ENCODE results near the gene TMEM14B. TPM values are rescaled to one million over a fixed set of nuclear protein-coding genes. Genes with fewer than 3 reads are reported as not detected.

TMEM14B gene
- total and polyA plus RNA-seq, 11 donors: 77.9 to 119 (median 102) TPM

DNA sequence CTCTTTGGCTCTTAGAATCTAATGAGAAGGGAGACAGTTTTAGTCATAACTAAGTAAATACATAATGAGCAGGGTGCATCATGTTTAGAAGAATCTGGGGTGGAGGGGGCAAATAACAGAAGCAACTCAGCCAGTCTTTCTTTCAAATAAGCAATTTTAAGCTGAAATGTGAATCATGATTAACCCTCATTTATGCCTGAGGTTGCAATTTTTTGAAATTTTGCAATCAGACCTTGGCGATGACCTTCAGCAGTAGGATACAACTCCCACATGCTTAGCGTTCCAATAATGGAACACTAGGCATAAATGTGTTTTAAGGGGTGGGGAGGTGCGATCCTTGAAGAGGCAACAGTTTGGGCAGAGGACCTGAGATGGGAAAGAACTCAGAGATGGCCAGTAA, 30.6 kb downstream of the TMEM14B start:
- Histone ChIP-seq H3K27me3 (no peaks in the 10 kb centered on the region), H3K9me3 (no peaks in the 10 kb centered on the region), H3K36me3 (peaks cover 0 to 56% (median 11%) of the 10 kb centered on the region in 9 donors), H3K27ac (no peak overlapping the region), H3K4me1 (no peaks in the 10 kb centered on the region), H3K4me3 (no peak overlapping the region)
- no peak for DNase-seq
- TF ChIP-seq, protein P1, sequence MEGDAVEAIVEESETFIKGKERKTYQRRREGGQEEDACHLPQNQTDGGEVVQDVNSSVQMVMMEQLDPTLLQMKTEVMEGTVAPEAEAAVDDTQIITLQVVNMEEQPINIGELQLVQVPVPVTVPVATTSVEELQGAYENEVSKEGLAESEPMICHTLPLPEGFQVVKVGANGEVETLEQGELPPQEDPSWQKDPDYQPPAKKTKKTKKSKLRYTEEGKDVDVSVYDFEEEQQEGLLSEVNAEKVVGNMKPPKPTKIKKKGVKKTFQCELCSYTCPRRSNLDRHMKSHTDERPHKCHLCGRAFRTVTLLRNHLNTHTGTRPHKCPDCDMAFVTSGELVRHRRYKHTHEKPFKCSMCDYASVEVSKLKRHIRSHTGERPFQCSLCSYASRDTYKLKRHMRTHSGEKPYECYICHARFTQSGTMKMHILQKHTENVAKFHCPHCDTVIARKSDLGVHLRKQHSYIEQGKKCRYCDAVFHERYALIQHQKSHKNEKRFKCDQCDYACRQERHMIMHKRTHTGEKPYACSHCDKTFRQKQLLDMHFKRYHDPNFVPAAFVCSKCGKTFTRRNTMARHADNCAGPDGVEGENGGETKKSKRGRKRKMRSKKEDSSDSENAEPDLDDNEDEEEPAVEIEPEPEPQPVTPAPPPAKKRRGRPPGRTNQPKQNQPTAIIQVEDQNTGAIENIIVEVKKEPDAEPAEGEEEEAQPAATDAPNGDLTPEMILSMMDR (IDR thresholded peaks at IDR 0.05): no peak
- no peak for TF ChIP-seq POLR2A (IDR thresholded peaks at IDR 0.05)
- intact Hi-C loops (cut with DNase I): no loop called here
- no peak for ATAC-seq
- WGBS, 4 donors: 95 to 98% (median 96%) methylated on average over 3 of the region's 3 CpGs

DNA sequence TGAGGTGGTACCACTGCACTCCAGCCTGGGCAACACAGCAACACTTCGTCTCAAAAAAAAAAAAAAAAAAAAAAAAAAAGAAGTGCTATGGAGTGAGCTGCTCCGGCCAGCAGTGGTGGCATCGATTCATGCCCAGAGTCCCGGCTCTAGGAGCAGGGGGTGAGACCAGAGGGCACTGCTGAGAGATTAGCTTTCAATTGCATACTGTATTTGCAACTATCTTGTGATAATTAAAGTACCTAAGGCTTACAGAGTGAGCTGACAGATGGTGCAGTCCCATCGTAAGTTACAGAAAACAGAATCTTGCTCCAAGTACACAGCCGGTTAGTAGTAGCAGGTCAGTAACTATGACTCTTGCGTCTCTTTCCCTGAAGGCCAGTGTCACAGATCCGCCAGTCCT, 31.5 kb downstream of the TMEM14B start:
- no peak for TF ChIP-seq POLR2A (IDR thresholded peaks at IDR 0.05)
- TF ChIP-seq, protein P1 (IDR thresholded peaks at IDR 0.05): no peak
- ATAC-seq (no peak), DNase-seq (no peak)
- intact Hi-C loops (cut with DNase I): no loop called here
- Histone ChIP-seq H3K27me3 (no peaks in the 10 kb centered on the region), H3K4me1 (no peaks in the 10 kb centered on the region), H3K27ac (no peak overlapping the region), H3K36me3 (peaks cover 0 to 57% (median 8%) of the 10 kb centered on the region in 9 donors), H3K4me3 (no peak overlapping the region), H3K9me3 (no peaks in the 10 kb centered on the region)
- WGBS, 4 donors: 83 to 95% (median 92%) methylated on average over 8 of the region's 8 CpGs

DNA sequence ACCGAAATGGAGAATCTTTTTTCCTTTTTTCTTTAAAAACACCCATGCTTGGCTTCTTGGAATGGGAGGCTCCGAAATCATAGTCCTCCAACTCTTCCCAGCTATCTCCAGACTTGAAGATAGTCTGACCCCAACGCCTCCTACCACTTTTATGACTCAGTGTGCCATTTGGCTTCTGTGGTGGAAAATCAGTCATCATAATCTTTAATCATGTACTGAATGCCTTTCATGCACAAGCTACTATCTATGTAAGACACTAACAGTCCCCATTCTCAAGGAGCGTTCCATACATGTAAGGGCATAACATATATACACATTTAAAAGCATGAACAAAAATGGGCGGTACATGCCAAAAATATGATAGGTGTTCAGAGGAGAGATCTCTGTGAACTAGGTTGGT, 44.1 kb downstream of the TMEM14B start:
- Histone ChIP-seq H3K9me3 (no peaks in the 10 kb centered on the region), H3K36me3 (peaks cover 0 to 24% (median 3%) of the 10 kb centered on the region in 9 donors), H3K27me3 (no peaks in the 10 kb centered on the region), H3K27ac (no peak overlapping the region), H3K4me1 (no peaks in the 10 kb centered on the region), H3K4me3 (no peak overlapping the region)
- no peak for DNase-seq
- intact Hi-C loops (cut with DNase I): no loop called here
- ATAC-seq: no peak
- 94 to 99% (median 97%) methylated on average over 5 of the region's 5 CpGs for WGBS, 4 donors
- TF ChIP-seq, protein P1 (IDR thresholded peaks at IDR 0.05): no peak
- no peak for TF ChIP-seq POLR2A (IDR thresholded peaks at IDR 0.05)

DNA sequence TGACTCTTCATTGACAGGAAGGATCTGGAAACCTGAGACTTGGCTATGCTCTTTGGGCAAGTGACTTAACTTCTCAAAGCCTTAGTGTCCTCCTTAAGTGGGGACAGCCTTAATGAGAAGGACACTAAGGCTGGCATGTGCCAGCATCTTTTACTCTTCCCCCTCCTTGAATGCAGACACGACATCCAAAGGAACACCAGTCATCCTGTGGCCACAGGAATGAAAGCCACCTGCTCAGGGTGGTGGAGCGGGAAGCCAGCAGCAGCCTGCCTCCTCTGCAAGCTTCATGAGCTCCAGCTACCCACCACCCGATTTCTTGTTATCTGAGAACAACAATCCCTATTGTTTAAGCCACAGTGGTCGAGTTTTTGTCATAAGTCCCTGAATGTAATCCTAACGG, 44.5 kb downstream of the TMEM14B start:
- Histone ChIP-seq H3K27ac (no peak overlapping the region), H3K27me3 (no peaks in the 10 kb centered on the region), H3K4me3 (no peak overlapping the region), H3K9me3 (no peaks in the 10 kb centered on the region), H3K36me3 (peaks cover 0 to 24% (median 3%) of the 10 kb centered on the region in 9 donors), H3K4me1 (no peaks in the 10 kb centered on the region)
- no peak for ATAC-seq
- DNase-seq: no peak
- intact Hi-C loops (cut with DNase I): no loop called here
- no peak for TF ChIP-seq POLR2A (IDR thresholded peaks at IDR 0.05)
- TF ChIP-seq, protein P1 (IDR thresholded peaks at IDR 0.05): no peak
- WGBS, 4 donors: 85 to 88% (median 87%) methylated on average over 5 of the region's 5 CpGs

All from heart left ventricle (tissue), 16 donors.